Ovary (tissue), 3 donors: ENCODE results near the gene APOL4.
"Not testable (repeated sequence)": the region's sequence is repeated elsewhere in the genome, so short reads cannot be mapped to it uniquely, and the experiment has no call there.

Source experiments
- EP300 ChIP-seq: sonication (generic); formaldehyde crosslinking; IDR thresholded peaks from one replicate; pipeline ENCODE4 v1.6.1; 2017; ENCODE audit warnings: antibody characterized with exemption
- POLR2A ChIP-seq: fragments of 450-650 bp; IDR thresholded peaks from one replicate; pipeline ENCODE4 v1.6.1; 2017; ENCODE audit warnings: antibody characterized with exemption, mild to moderate bottlenecking, moderate library complexity
- TF ChIP-seq, protein P1 (sequence below), 3 donors: fragments of 450-650 bp in 2 of 3; fragments of 200-600 bp in 1 of 3; IDR thresholded peaks; one replicate each; pipeline versions ENCODE4 v1.5.1 to v1.8.0; 2016 to 2022; ENCODE audit warnings: antibody characterized with exemption in 3 of 3, mild to moderate bottlenecking in 1 of 3
- donor health status: DM: no; HTN: no; CAD: no.

DNA sequence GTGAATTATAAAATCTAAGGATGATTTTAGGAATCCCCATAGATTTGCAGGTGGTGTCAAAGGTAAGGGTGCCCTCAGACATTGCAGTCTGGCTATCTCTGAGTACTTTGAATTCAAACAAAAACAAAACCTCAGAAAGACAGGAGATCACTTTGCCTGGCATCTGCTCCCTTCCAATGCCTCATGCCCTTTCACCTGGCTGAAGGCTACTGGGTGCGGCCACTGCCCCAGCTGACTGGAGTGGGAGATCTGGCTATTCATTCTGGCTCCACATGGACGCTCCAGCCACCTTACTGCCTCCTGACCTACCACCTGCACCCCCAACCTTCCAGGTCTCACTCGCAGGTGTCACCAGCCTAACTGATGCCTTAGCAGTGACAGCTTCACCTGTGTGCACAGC lies 28.0 kb upstream of the APOL4 start:
- TF ChIP-seq, protein P1, sequence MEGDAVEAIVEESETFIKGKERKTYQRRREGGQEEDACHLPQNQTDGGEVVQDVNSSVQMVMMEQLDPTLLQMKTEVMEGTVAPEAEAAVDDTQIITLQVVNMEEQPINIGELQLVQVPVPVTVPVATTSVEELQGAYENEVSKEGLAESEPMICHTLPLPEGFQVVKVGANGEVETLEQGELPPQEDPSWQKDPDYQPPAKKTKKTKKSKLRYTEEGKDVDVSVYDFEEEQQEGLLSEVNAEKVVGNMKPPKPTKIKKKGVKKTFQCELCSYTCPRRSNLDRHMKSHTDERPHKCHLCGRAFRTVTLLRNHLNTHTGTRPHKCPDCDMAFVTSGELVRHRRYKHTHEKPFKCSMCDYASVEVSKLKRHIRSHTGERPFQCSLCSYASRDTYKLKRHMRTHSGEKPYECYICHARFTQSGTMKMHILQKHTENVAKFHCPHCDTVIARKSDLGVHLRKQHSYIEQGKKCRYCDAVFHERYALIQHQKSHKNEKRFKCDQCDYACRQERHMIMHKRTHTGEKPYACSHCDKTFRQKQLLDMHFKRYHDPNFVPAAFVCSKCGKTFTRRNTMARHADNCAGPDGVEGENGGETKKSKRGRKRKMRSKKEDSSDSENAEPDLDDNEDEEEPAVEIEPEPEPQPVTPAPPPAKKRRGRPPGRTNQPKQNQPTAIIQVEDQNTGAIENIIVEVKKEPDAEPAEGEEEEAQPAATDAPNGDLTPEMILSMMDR (IDR thresholded peaks at IDR 0.05) = not testable (repeated sequence)
- TF ChIP-seq POLR2A, EP300: not testable (repeated sequence)
